Mesenchymal stem cell (in vitro differentiated cells and primary cell): ENCODE measurements around the gene OR56B1. TPM values are rescaled to one million over a fixed set of nuclear protein-coding genes. Genes with fewer than 3 reads are reported as not detected.

Source experiments
- DNase-seq: peaks from one replicate; pipeline ENCODE4 v3.0.0-alpha.2; 2013
- H2AFZ ChIP-seq: one replicate; pipeline ENCODE4 v1.6.1; 2013; ENCODE audit warnings: low read depth, mild to moderate bottlenecking, control low read depth, inconsistent platforms, low read length, moderate library complexity
- H2AK5ac ChIP-seq: 2 replicates; pipeline ENCODE4 v1.6.1; 2013; ENCODE audit warnings: low read length, moderate library complexity, mild to moderate bottlenecking, inconsistent platforms; ENCODE audit not compliant: severe bottlenecking
- H2BK120ac ChIP-seq: one replicate; pipeline ENCODE4 v1.6.1; 2013; ENCODE audit warnings: low read depth, mild to moderate bottlenecking, inconsistent platforms, low read length, moderate library complexity
- H2BK12ac ChIP-seq, 2 experiments: one replicate each; pipeline ENCODE4 v1.6.1; 2013; ENCODE audit warnings: inconsistent platforms in 2 of 2, low read length in 2 of 2, mild to moderate bottlenecking in 2 of 2, moderate library complexity in 2 of 2, control low read depth in 1 of 2
- H2BK15ac ChIP-seq: one replicate; pipeline ENCODE4 v1.6.1; 2013; ENCODE audit warnings: mild to moderate bottlenecking, low read depth, inconsistent platforms; ENCODE audit not compliant: poor library complexity, severe bottlenecking
- H2BK5ac ChIP-seq: 2 replicates; pipeline ENCODE4 v1.6.1; 2013; ENCODE audit warnings: low read depth, mild to moderate bottlenecking, low read length, control low read depth, inconsistent platforms; ENCODE audit not compliant: poor library complexity, severe bottlenecking
- H3K14ac ChIP-seq, 2 experiments: one replicate each; pipeline ENCODE4 v1.6.1; 2013; ENCODE audit warnings: inconsistent platforms in 2 of 2, low read length in 2 of 2, control low read depth in 1 of 2, mild to moderate bottlenecking in 1 of 2, moderate library complexity in 1 of 2
- H3K18ac ChIP-seq, 2 experiments: one replicate each; pipeline ENCODE4 v1.6.1; 2013; ENCODE audit warnings: inconsistent platforms in 2 of 2, low read length in 2 of 2, control low read depth in 1 of 2, low read depth in 1 of 2, mild to moderate bottlenecking in 1 of 2
- H3K23ac ChIP-seq, 2 experiments: one replicate each; pipeline ENCODE4 v1.6.1; 2013; ENCODE audit warnings: inconsistent platforms in 2 of 2, low read length in 2 of 2, mild to moderate bottlenecking in 2 of 2, moderate library complexity in 2 of 2, control low read depth in 1 of 2
- H3K27ac ChIP-seq: 2 replicates; pipeline ENCODE4 v1.5.1; 2013; ENCODE audit warnings: mild to moderate bottlenecking, moderate library complexity, low read length, control low read depth, inconsistent platforms; ENCODE audit not compliant: poor library complexity, severe bottlenecking
- H3K27me3 ChIP-seq, 2 experiments: 2 replicates each; pipeline versions ENCODE4 v1.6.1 to v1.7.0; 2013; ENCODE audit warnings: low read length in 2 of 2, mild to moderate bottlenecking in 2 of 2, moderate library complexity in 2 of 2, control low read depth in 1 of 2, inconsistent platforms in 1 of 2; ENCODE audit not compliant: control insufficient read depth in 1 of 2, insufficient read depth in 1 of 2
- H3K36me3 ChIP-seq, 2 experiments: 2 replicates each; pipeline versions ENCODE4 v1.6.1 to v1.7.0; 2013; ENCODE audit warnings: low read length in 2 of 2, control low read depth in 1 of 2, inconsistent platforms in 1 of 2, low read depth in 1 of 2, mild to moderate bottlenecking in 1 of 2; ENCODE audit not compliant: insufficient read depth in 2 of 2, control insufficient read depth in 1 of 2
- H3K4ac ChIP-seq, 2 experiments: one replicate each; pipeline ENCODE4 v1.6.1; 2013; ENCODE audit warnings: inconsistent platforms in 2 of 2, low read length in 2 of 2, mild to moderate bottlenecking in 2 of 2, moderate library complexity in 2 of 2, control low read depth in 1 of 2, low read depth in 1 of 2
- H3K4me1 ChIP-seq: 2 replicates; pipeline ENCODE4 v1.6.1; 2013; ENCODE audit warnings: low read depth, low read length, control low read depth; ENCODE audit not compliant: control insufficient read depth, insufficient read depth
- H3K4me2 ChIP-seq: 2 replicates; pipeline ENCODE4 v1.6.1; 2013; ENCODE audit warnings: low read length, mild to moderate bottlenecking, inconsistent platforms; ENCODE audit not compliant: poor library complexity, severe bottlenecking
- H3K4me3 ChIP-seq, 2 experiments: 2 replicates each; pipeline versions ENCODE4 v1.5.1 to v1.7.0; 2013; ENCODE audit warnings: low read length in 2 of 2, mild to moderate bottlenecking in 2 of 2, control low read depth in 1 of 2, low read depth in 1 of 2; ENCODE audit not compliant: insufficient read depth in 1 of 2
- H3K79me1 ChIP-seq: replicated peaks from 2 replicates; pipeline ENCODE4 v1.6.1; 2013; ENCODE audit warnings: mild to moderate bottlenecking, control low read depth, low read length, inconsistent platforms; ENCODE audit not compliant: poor library complexity, severe bottlenecking
- H3K9ac ChIP-seq: 2 replicates; pipeline ENCODE4 v1.7.0; 2013; ENCODE audit warnings: mild to moderate bottlenecking, low read length, moderate library complexity
- H3K9me3 ChIP-seq: 2 replicates; pipeline ENCODE4 v1.7.0; 2013; ENCODE audit warnings: mild to moderate bottlenecking, low read length; ENCODE audit not compliant: control insufficient read depth
- H4K8ac ChIP-seq: one replicate; pipeline ENCODE4 v1.6.1; 2013; ENCODE audit warnings: inconsistent platforms, mild to moderate bottlenecking, low read length, moderate library complexity
- H4K91ac ChIP-seq: one replicate; pipeline ENCODE4 v1.6.1; 2013; ENCODE audit warnings: mild to moderate bottlenecking, low read length, inconsistent platforms
- WGBS: methylation state at CpG from one replicate; pipeline ENCODE4 v1.1.7; 2013; ENCODE audit warnings: mixed read lengths; 5-methylcytosine and 5-hydroxymethylcytosine counted together
- polyA plus RNA-seq, 2 experiments: library from polyadenylated mRNA; stranded (reverse); fragments of 200-250 nt; gene quantifications; one replicate each; pipeline ENCODE4 v1.2.3, GENCODE V29; 2013

Gene OR56B1
- polyA plus RNA-seq (2013, experiment 1 of 2), result not detected
- not detected for polyA plus RNA-seq (2013, experiment 2 of 2)

DNA sequence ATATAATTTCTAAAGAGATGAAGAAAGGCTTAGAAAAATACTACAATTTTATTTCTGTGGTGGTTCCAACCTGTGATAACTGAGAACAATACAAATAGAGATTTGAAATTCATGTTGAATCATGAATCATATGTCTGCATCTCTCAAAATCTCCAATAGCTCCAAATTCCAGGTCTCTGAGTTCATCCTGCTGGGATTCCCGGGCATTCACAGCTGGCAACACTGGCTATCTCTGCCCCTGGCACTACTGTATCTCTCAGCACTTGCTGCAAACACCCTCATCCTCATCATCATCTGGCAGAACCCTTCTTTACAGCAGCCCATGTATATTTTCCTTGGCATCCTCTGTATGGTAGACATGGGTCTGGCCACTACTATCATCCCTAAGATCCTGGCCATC is at the start of gene OR56B1:
TSS of gene OR56B1 (plus strand) at position 53 of the 400 bp plus-strand sequence. CDS start at position 122, 69 bp downstream.
- Histone ChIP-seq H3K4ac (no peak within 1 kb of the TSS), H2AK5ac (no peak within 1 kb of the TSS), H2BK120ac (no peak within 1 kb of the TSS), H2BK15ac (no peak within 1 kb of the TSS), H3K27ac (no peak within 1 kb of the TSS), H4K91ac (no peak within 1 kb of the TSS), H2BK12ac (no peak within 1 kb of the TSS), H3K18ac (no peak within 1 kb of the TSS), H2BK5ac (no peak within 1 kb of the TSS), H3K4me1 (peaks cover 1% of the 10 kb centered on the region), H4K8ac (no peak within 1 kb of the TSS), H3K9ac (no peak within 1 kb of the TSS), H3K4me3 (no peak within 1 kb of the TSS), H3K14ac (peak within 1 kb of the TSS in 1 of 2 experiments; percentile 5), H3K79me1 (no peaks in the 10 kb centered on the region), H2AFZ (no peak within 1 kb of the TSS), H3K23ac (no peak within 1 kb of the TSS), H3K36me3 (no peaks in the 10 kb centered on the region), H3K27me3 (peaks cover 0 to 5% of the 10 kb centered on the region in 2 experiments), H3K4me2 (no peak within 1 kb of the TSS), H3K9me3 (peaks cover 2% of the 10 kb centered on the region)
- DNase-seq, result no peak
- 76% methylated on average over 1 of the region's 1 CpG for WGBS

DNA sequence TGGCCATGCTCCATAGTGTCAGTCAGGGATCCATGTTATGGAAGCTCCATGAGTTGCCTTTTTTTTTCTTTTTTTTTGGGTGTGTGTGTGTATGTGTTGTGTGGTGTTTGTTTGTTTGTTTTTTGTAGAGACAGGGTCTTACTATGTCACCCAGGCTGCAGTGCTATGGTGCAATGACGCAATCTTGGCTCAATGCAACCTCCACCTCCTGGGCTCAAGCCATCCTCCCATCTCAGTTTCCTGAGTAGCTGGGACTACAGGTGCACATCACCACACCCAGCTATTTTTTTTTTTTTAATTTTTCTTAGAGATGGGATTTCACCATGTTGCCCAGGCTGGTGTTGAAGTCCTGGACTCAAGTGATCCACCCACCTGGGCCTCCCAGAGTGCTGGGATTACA is 47.8 kb upstream of the OR56B1 start:
- Histone ChIP-seq H3K4me3 (no peak overlapping the region), H2BK5ac (no peak overlapping the region), H2BK120ac (no peak overlapping the region), H2BK15ac (no peak overlapping the region), H4K8ac (no peak overlapping the region), H3K9ac (peak overlapping the region; percentile 98), H2AFZ (no peak overlapping the region), H3K14ac (no peak overlapping the region), H2AK5ac (peak overlapping the region; percentile 64), H3K9me3 (no peaks in the 10 kb centered on the region), H3K4me1 (peaks cover 7% of the 10 kb centered on the region), H4K91ac (no peak overlapping the region), H3K79me1 (peaks cover 17% of the 10 kb centered on the region), H3K23ac (no peak overlapping the region), H3K27ac (peak overlapping the region; percentile 98), H3K27me3 (no peaks in the 10 kb centered on the region), H3K4me2 (no peak overlapping the region), H2BK12ac (no peak overlapping the region), H3K18ac (no peak overlapping the region), H3K4ac (no peak overlapping the region), H3K36me3 (peaks cover 3 to 5% of the 10 kb centered on the region in 2 experiments)
- no CpG with 5 or more reads among the region's 1 CpG for WGBS
- DNase-seq, result no peak

- peak within 1 kb of the TSS; percentile 79 for H2BK120ac ChIP-seq
- peak within 1 kb of the TSS in 1 of 2 experiments; percentile 41 for H3K14ac ChIP-seq
- no peaks in the 10 kb centered on the region for H3K27me3 ChIP-seq
- H3K23ac ChIP-seq, result no peak within 1 kb of the TSS
- H3K4me3 ChIP-seq, result peak within 1 kb of the TSS in 1 of 2 experiments; percentile 86
- H2BK15ac ChIP-seq, result no peak within 1 kb of the TSS
- H4K91ac ChIP-seq, result peak within 1 kb of the TSS; percentile 68
- peak within 1 kb of the TSS; percentile 98 for H3K9ac ChIP-seq
- peak within 1 kb of the TSS; percentile 90 for H3K4me2 ChIP-seq
- H3K4ac ChIP-seq, result peak within 1 kb of the TSS; percentile 54 to 86
- H2BK12ac ChIP-seq, result no peak within 1 kb of the TSS
- WGBS, result 38% methylated on average over 1 of the region's 2 CpGs
- peak within 1 kb of the TSS; percentile 94 for H4K8ac ChIP-seq
- peaks cover 7% of the 10 kb centered on the region for H3K4me1 ChIP-seq
- H2AFZ ChIP-seq, result no peak within 1 kb of the TSS
- DNase-seq, result peak; percentile 73
- H3K9me3 ChIP-seq, result no peaks in the 10 kb centered on the region
- peaks cover 18% of the 10 kb centered on the region for H3K79me1 ChIP-seq
- peak within 1 kb of the TSS; percentile 100 for H2AK5ac ChIP-seq
- H3K18ac ChIP-seq, result peak within 1 kb of the TSS; percentile 48 to 92
- peak within 1 kb of the TSS; percentile 98 for H3K27ac ChIP-seq
- peak within 1 kb of the TSS; percentile 98 for H2BK5ac ChIP-seq
- peaks cover 5 to 14% of the 10 kb centered on the region in 2 experiments for H3K36me3 ChIP-seq
Measured at GRCh38 chr11:5689551-5689983, 46.7 kb upstream of the OR56B1 start, which contains the start of gene TRIM22. TSS of gene TRIM22 (plus strand) at chr11:5689790. CDS start at chr11:5696233, 6,443 bp downstream.

DNA sequence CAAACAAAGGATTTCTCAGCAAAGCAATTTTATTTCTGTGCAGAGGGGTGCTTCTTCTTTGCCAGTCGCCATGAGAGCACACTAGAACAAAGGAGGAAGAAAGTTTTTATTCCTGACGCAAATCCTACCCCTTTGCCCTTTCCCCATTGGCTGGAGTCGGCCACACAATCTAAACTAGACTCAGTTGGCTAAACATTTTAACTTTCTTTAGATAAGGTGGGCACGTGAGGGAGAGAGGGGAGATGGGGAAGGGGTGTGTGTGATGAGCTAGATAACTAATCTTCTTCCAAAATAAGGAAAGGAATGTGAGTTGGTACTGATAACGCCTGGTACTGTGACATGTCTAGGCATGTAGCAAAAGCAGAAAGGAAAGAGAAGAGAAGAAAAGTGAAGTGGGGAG is 46.0 kb upstream of the OR56B1 start:
- Histone ChIP-seq H3K18ac (peak overlapping the region; percentile 5 to 92), H3K23ac (no peak overlapping the region), H2BK5ac (peak overlapping the region; percentile 98), H2BK15ac (no peak overlapping the region), H3K4me2 (peak overlapping the region; percentile 82), H3K9ac (peak overlapping the region; percentile 98), H3K27me3 (no peaks in the 10 kb centered on the region), H3K27ac (peak overlapping the region; percentile 98), H3K4me3 (peak overlapping the region in 1 of 2 experiments; percentile 86), H4K8ac (no peak overlapping the region), H3K14ac (no peak overlapping the region), H2BK12ac (no peak overlapping the region), H2AFZ (no peak overlapping the region), H3K9me3 (no peaks in the 10 kb centered on the region), H4K91ac (no peak overlapping the region), H3K4me1 (peaks cover 7% of the 10 kb centered on the region), H3K36me3 (peaks cover 5 to 20% of the 10 kb centered on the region in 2 experiments), H3K79me1 (peaks cover 18% of the 10 kb centered on the region), H2BK120ac (peak overlapping the region; percentile 79), H3K4ac (peak overlapping the region; percentile 46 to 86), H2AK5ac (peak overlapping the region; percentile 99)
- peak; percentile 12 for DNase-seq
- 71% methylated on average over 2 of the region's 5 CpGs for WGBS
